H1 (cell line): ENCODE results near the gene LY6G5B. TPM values are rescaled to one million over a fixed set of nuclear protein-coding genes. Genes with fewer than 3 reads are reported as not detected.

Source experiments
- CTBP2 ChIP-seq: IDR thresholded peaks from 2 replicates; pipeline ENCODE4 v1.7.0; 2011; ENCODE audit warnings: borderline replicate concordance, mild to moderate bottlenecking, moderate library complexity, mixed read lengths, low read length; ENCODE audit not compliant: insufficient read depth, insufficient read length
- EGR1 ChIP-seq: IDR thresholded peaks from 2 replicates; pipeline ENCODE4 v1.6.1; 2011; ENCODE audit warnings: low read depth, low read length, borderline replicate concordance
- SAP30 ChIP-seq: fragments of 300-600 bp; sonication (generic); IDR thresholded peaks from 2 replicates; pipeline ENCODE4 v1.7.1; 2012; ENCODE audit warnings: low read length, moderate library complexity, mild to moderate bottlenecking, inconsistent platforms; ENCODE audit not compliant: insufficient read depth, insufficient replicate concordance
- TAF7 ChIP-seq: optimal IDR thresholded peaks from 2 replicates; pipeline ENCODE3; 2011; ENCODE audit warnings: low read depth, mild to moderate bottlenecking, inconsistent platforms, low read length, moderate library complexity, borderline replicate concordance
- polyA plus RNA-seq, 7 experiments: library from polyadenylated mRNA; depleted of rRNA in 3 of 7; stranded (reverse) in 5 of 7; unstranded in 2 of 7; fragments of >200 nt in 5 of 7; fragments of 200-250 nt in 2 of 7; gene quantifications; 1 replicate in 5 of 7; 2 replicates in 1 of 7; 4 replicates in 1 of 7; pipeline versions ENCODE4 v1.2.1 to v1.2.3, GENCODE V29; 2011 to 2013; ENCODE audit warnings: missing spikeins in 2 of 7, mixed read lengths in 2 of 7
- total RNA-seq: library from RNA; stranded (reverse); fragmentation: NEBNext Ultra II Directional; extraction: Animal tissue kit (Norgen Biotek cat#: 25700); gene quantifications from 2 replicates; pipeline ENCODE4 v1.2.1, GENCODE V29; 2021

The LY6G5B gene
- total and polyA plus RNA-seq, 2 of the 8 experiments (the other 6 are each of a cell fraction or from before 2014, with no cell fraction given): 10.6 to 12.6 TPM

GRCh38 chr6:31640612-31641011 lies 29.2 kb upstream of the LY6G5B start (continued):
- TF ChIP-seq TAF7 (no peak), CTBP2 (no peak), SAP30 (no peak), EGR1 (no peak)
